GM12874 (cell line): ENCODE results near the gene TRIM9.

Source experiments
- CTCF ChIP-seq: IDR thresholded peaks from 2 replicates; pipeline ENCODE4 v1.5.1; 2011; ENCODE audit warnings: low read depth, mild to moderate bottlenecking, control low read depth, low read length, moderate library complexity; ENCODE audit not compliant: insufficient read depth

The TRIM9 gene

GRCh38 chr14:50937325-50937724 is 157.6 kb downstream of the TRIM9 start:
- no peak for TF ChIP-seq CTCF

- no peak for TF ChIP-seq CTCF
Observed at GRCh38 chr14:50936882-50937281, 158.0 kb downstream of the TRIM9 start.

- TF ChIP-seq CTCF, result no peak
Observed at GRCh38 chr14:50936016-50936340, 158.9 kb downstream of the TRIM9 start.

GRCh38 chr14:50935126-50936015 is 159.5 kb downstream of the TRIM9 start:
- no peak for TF ChIP-seq CTCF

GRCh38 chr14:50932592-50933495 is 162.1 kb downstream of the TRIM9 start:
- no peak for TF ChIP-seq CTCF

GRCh38 chr14:50932156-50932555 is 162.7 kb downstream of the TRIM9 start:
- no peak for TF ChIP-seq CTCF

- no peak for TF ChIP-seq CTCF
Observed at GRCh38 chr14:50931559-50931958, 163.3 kb downstream of the TRIM9 start.
